GM12892 (cell line): ENCODE results near the gene MALRD1.

Experiments
- POLR2A ChIP-seq: IDR thresholded peaks from 2 replicates; pipeline ENCODE4 v1.6.1; 2011; ENCODE audit warnings: low read depth, low read length, control low read depth
- POLR2AphosphoS5 ChIP-seq: IDR thresholded peaks from 2 replicates; pipeline ENCODE4 v1.6.1; 2011; ENCODE audit warnings: low read depth, low read length, control low read depth

DNA sequence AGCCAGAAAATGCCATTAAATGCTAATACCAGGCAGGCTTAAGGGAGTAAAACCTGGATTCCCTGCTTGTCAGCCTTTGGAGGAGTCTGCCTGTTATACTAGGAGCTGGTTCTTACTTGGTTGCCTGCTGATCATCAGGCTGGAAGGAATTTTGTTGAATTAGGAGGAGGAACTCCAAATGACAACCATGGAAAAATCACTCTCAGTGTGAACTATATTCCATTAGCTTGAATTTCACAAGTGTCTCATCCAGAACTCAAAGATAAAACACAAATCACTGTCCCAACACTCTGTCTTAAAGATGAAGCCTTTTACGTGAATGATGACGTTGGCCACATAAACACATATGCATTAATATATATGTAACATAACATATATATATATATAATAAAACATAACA lies 528.8 kb downstream of the MALRD1 start:
- TF ChIP-seq POLR2A (no peak), POLR2AphosphoS5 (no peak)
